Fibroblast of lung (primary cell): ENCODE measurements around the gene REEP1.

ENCODE experiments used
- CTCF ChIP-seq, 2 donors: IDR thresholded peaks in 1 of 2; conservative IDR thresholded peaks in 1 of 2; 1 replicate in 1 of 2; 2 replicates in 1 of 2; pipeline ENCODE4 v1.5.1; 2011 to 2012; ENCODE audit warnings: low read length in 2 of 2, control low read depth in 1 of 2, inconsistent platforms in 1 of 2, low read depth in 1 of 2, mild to moderate bottlenecking in 1 of 2
- EZH2 ChIP-seq: IDR thresholded peaks from 2 replicates; pipeline ENCODE4 v1.5.1; 2012; ENCODE audit warnings: low read length, control low read depth, mild to moderate bottlenecking; ENCODE audit errors: missing control alignments

- TF ChIP-seq CTCF (conservative IDR thresholded peaks at IDR 0.05 in 1 of 2, IDR thresholded peaks at IDR 0.05 in 1 of 2; ENCODE audit: low read depth in 1 of 2, low read length in 2 of 2): no peak
- no peak for TF ChIP-seq EZH2
Measured at GRCh38 chr2:86311879-86312278, 25.5 kb downstream of the REEP1 start.
